ENCODE measurements around the gene WDR26. TPM values are rescaled to one million over a fixed set of nuclear protein-coding genes. Genes with fewer than 3 reads are reported as not detected.

The WDR26 gene
- total and polyA plus RNA-seq, 2 of the 4 experiments (the other 2 are of a cell fraction), result 23.8 to 46.4 TPM

GRCh38 chr1:224339442-224340033 is 95.1 kb downstream of the WDR26 start:
- H3K18ac ChIP-seq (ENCODE audit: low read depth, low read length), result no peak overlapping the region
- no peak overlapping the region for H4K91ac ChIP-seq (ENCODE audit: insufficient read depth, low read depth, low read length)
- no peak overlapping the region for H3K23ac ChIP-seq (ENCODE audit: low read depth, low read length)
- no peaks in the 10 kb centered on the region for H3K9me1 ChIP-seq (ENCODE audit: insufficient read depth, low read length)
- H3K27me3 ChIP-seq (ENCODE audit: control insufficient read depth, insufficient read depth, low read length), result no peaks in the 10 kb centered on the region
- TF ChIP-seq FOS (IDR thresholded peaks at IDR 0.05; ENCODE audit: low read depth, low read length), result no peak
- no peak for TF ChIP-seq RCOR1 (IDR thresholded peaks at IDR 0.05; ENCODE audit: insufficient replicate concordance, low read length)
- no peak for TF ChIP-seq MAZ (IDR thresholded peaks at IDR 0.05; ENCODE audit: borderline replicate concordance, low read depth, low read length)
- TF ChIP-seq, protein P1, sequence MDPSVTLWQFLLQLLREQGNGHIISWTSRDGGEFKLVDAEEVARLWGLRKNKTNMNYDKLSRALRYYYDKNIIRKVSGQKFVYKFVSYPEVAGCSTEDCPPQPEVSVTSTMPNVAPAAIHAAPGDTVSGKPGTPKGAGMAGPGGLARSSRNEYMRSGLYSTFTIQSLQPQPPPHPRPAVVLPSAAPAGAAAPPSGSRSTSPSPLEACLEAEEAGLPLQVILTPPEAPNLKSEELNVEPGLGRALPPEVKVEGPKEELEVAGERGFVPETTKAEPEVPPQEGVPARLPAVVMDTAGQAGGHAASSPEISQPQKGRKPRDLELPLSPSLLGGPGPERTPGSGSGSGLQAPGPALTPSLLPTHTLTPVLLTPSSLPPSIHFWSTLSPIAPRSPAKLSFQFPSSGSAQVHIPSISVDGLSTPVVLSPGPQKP (IDR thresholded peaks at IDR 0.05; ENCODE audit: borderline replicate concordance, low read depth, low read length), result no peak
- no peak for TF ChIP-seq MXI1 (IDR thresholded peaks at IDR 0.05; ENCODE audit: borderline replicate concordance, low read depth, low read length)
- H3K36me3 ChIP-seq (ENCODE audit: control insufficient read depth, insufficient read depth, low read length), result no peaks in the 10 kb centered on the region
- H2AFZ ChIP-seq (replicated peaks; ENCODE audit: low read length, poor library complexity), result no peak overlapping the region
- no peaks in the 10 kb centered on the region for H3K79me1 ChIP-seq (ENCODE audit: low read depth in 1 of 2, low read length in 2 of 2)
- no peaks in the 10 kb centered on the region for H4K20me1 ChIP-seq (ENCODE audit: insufficient read depth, low read length)
- BruUV-seq (replicated peaks), result no TSS peak
- H3K9me3 ChIP-seq (ENCODE audit: control insufficient read depth, insufficient read depth, low read length), result peaks cover 15% of the 10 kb centered on the region
- H3K4me3 ChIP-seq (ENCODE audit: insufficient read depth, low read depth, low read length), result no peak overlapping the region
- intact Hi-C loops (cut with micrococcal nuclease) (no loop called here), in situ Hi-C loops (cut with MboI; ENCODE audit: low sequenced_read_pairs) (no loop called here), dilution Hi-C loops (cut with HindIII; ENCODE audit: low sequenced_read_pairs, unreplicated experiment) (no loop called here)
- no peak overlapping the region for H2BK15ac ChIP-seq (ENCODE audit: low read depth, low read length)
- ATAC-seq (ENCODE audit: low read depth), result no peak
- DNase-seq, result no peak
- H3K27ac ChIP-seq (ENCODE audit: insufficient read depth, low read length), result no peak overlapping the region
- H3K4ac ChIP-seq (ENCODE audit: low read depth, low read length), result no peak overlapping the region
- H4K8ac ChIP-seq (ENCODE audit: low read depth in 2 of 2, low read length in 2 of 2), result no peak overlapping the region
- H2BK120ac ChIP-seq (ENCODE audit: low read depth, low read length), result no peak overlapping the region
- no peak overlapping the region for H3K56ac ChIP-seq (ENCODE audit: extremely low read depth, insufficient read depth, low read length)
- H4K5ac ChIP-seq (ENCODE audit: low read depth, low read length), result no peak overlapping the region
- no peak overlapping the region for H3K14ac ChIP-seq (replicated peaks; ENCODE audit: low read depth, low read length)
- WGBS, 2 experiments (ENCODE audit: extremely low coverage in 2 of 2, insufficient read length in 1 of 2), result no CpG with 5 or more reads among the region's 4 CpGs
- H3K4me2 ChIP-seq (ENCODE audit: low read depth, low read length), result no peak overlapping the region
- no peaks in the 10 kb centered on the region for H3K4me1 ChIP-seq (ENCODE audit: control insufficient read depth, insufficient read depth, low read length)
- H3K9ac ChIP-seq (ENCODE audit: low read depth, low read length), result no peak overlapping the region
- H2BK20ac ChIP-seq (ENCODE audit: low read depth, low read length), result no peak overlapping the region
- H2BK5ac ChIP-seq (ENCODE audit: low read depth, low read length, poor library complexity, severe bottlenecking), result no peak overlapping the region
- POLR2A ChIA-PET (ENCODE audit: unreplicated experiment), result no interaction called here
- H2AK5ac ChIP-seq (ENCODE audit: low read depth, low read length), result no peak overlapping the region; the same call in 1 of the 2 replicates
- CTCF ChIA-PET, result interaction anchor here (0.6 kb wide), 1 partner anchor 80 kb away, joined by 3 read pairs; no protein-coding TSS in a partner anchor
- no peak overlapping the region for H2AK9ac ChIP-seq (replicated peaks; ENCODE audit: low read depth, low read length, poor library complexity)
